HL-60 (cell line): ENCODE data around the gene PTPRN2.

Source experiments
- CTCF ChIP-seq: IDR thresholded peaks from one replicate; pipeline ENCODE4 v1.5.1; 2011; ENCODE audit warnings: low read length, control low read depth, inconsistent platforms; ENCODE audit not compliant: insufficient read depth
- POLR2AphosphoS5 ChIP-seq: IDR thresholded peaks from 2 replicates; pipeline ENCODE4 v1.6.1; 2012; ENCODE audit warnings: low read depth
- REST ChIP-seq: IDR thresholded peaks from 2 replicates; pipeline ENCODE4 v1.6.1; 2012; ENCODE audit warnings: low read depth; ENCODE audit not compliant: insufficient replicate concordance

GRCh38 chr7:158405324-158405723, 182.3 kb downstream of the PTPRN2 start:
- TF ChIP-seq CTCF (no peak), POLR2AphosphoS5 (no peak), REST (no peak)
